ENCODE results near the gene DOCK2. TPM values are rescaled to one million over a fixed set of nuclear protein-coding genes. Genes with fewer than 3 reads are reported as not detected.
"Not testable (repeated sequence)": the region's sequence is repeated elsewhere in the genome, so short reads cannot be mapped to it uniquely, and the experiment has no call there.

Gene DOCK2
- total RNA-seq, 1 donor from 2014 or later = 217 TPM

DNA sequence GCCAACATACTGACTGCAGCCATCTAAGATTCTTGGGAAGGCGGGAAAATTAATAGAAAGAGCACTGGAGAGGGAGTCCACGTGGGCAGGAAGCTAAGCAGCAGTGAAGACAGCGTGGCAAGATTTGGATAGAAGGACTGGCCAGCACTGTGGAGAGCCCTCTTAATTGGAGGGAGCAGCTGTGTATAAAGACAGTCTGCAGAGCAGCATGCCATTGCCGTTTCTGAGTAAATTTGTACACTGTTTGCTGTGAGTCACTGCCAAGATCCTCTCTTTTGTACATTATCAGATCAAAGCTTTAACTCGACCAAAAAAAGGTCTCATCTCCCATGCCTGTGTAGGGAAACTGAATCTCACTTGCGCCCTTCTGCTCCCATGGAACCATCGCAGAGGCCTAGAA, 297.9 kb downstream of the DOCK2 start:
- Mint-ChIP-seq H3K27me3 (ENCODE audit: low read depth) (no peaks in the 10 kb centered on the region), H3K4me1 (ENCODE audit: low read depth) (peaks cover 23% of the 10 kb centered on the region), H3K27ac (peak overlapping the region; percentile 23), H3K36me3 (ENCODE audit: low read depth) (peaks cover 24% of the 10 kb centered on the region), H3K9me3 (no peaks in the 10 kb centered on the region), H3K4me3 (ENCODE audit: low read depth) (no peak overlapping the region)
- intact Hi-C loops (cut with micrococcal nuclease) = no loop called here
- DNase-seq (ENCODE audit: low spot score) = no peak

DNA sequence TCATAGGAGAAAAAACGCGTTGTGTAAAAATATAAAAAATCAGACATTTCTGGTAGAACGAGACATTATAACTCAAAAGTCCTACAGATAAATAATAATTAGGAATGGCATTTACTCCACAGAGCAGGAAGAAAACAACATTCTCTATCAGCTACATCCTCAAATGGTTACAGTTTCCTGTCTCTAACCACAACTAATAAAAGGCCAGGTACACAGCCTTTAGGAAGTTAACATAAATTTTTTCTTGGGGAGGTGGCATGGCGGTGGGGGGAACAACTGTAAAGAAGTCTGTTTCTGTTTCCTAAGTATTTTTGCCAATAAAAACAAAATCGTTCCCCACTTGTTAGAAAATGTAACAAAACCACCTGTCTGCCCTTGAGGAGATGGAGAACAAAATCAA, 298.7 kb downstream of the DOCK2 start:
- H3K9me3 Mint-ChIP-seq = no peaks in the 10 kb centered on the region
- no peak for DNase-seq (ENCODE audit: low spot score)
- H3K36me3 Mint-ChIP-seq (ENCODE audit: low read depth) = peaks cover 21% of the 10 kb centered on the region
- H3K4me3 Mint-ChIP-seq (ENCODE audit: low read depth) = no peak overlapping the region
- H3K4me1 Mint-ChIP-seq (ENCODE audit: low read depth) = peaks cover 23% of the 10 kb centered on the region
- no peak overlapping the region for H3K27ac Mint-ChIP-seq
- no peaks in the 10 kb centered on the region for H3K27me3 Mint-ChIP-seq (ENCODE audit: low read depth)
- intact Hi-C loops (cut with micrococcal nuclease) = no loop called here

- no peaks in the 10 kb centered on the region for H3K9me3 Mint-ChIP-seq
- H3K4me1 Mint-ChIP-seq (ENCODE audit: low read depth) = peaks cover 23% of the 10 kb centered on the region
- intact Hi-C loops (cut with micrococcal nuclease) = no loop called here
- no peaks in the 10 kb centered on the region for H3K27me3 Mint-ChIP-seq (ENCODE audit: low read depth)
- no peak for DNase-seq (ENCODE audit: low spot score)
- peaks cover 12% of the 10 kb centered on the region for H3K36me3 Mint-ChIP-seq (ENCODE audit: low read depth)
- no peak overlapping the region for H3K27ac Mint-ChIP-seq
- H3K4me3 Mint-ChIP-seq (ENCODE audit: low read depth) = no peak overlapping the region
Measured at GRCh38 chr5:169938439-169938838, 301.4 kb downstream of the DOCK2 start.

- H3K4me3 Mint-ChIP-seq (ENCODE audit: low read depth) = no peak overlapping the region
- H3K27me3 Mint-ChIP-seq (ENCODE audit: low read depth) = no peaks in the 10 kb centered on the region
- no peaks in the 10 kb centered on the region for H3K9me3 Mint-ChIP-seq
- H3K36me3 Mint-ChIP-seq (ENCODE audit: low read depth) = peaks cover 12% of the 10 kb centered on the region
- H3K4me1 Mint-ChIP-seq (ENCODE audit: low read depth) = peaks cover 20% of the 10 kb centered on the region
- no peak overlapping the region for H3K27ac Mint-ChIP-seq
- DNase-seq (ENCODE audit: low spot score) = no peak
- intact Hi-C loops (cut with micrococcal nuclease) = no loop called here
Measured at GRCh38 chr5:169939731-169940130, 302.7 kb downstream of the DOCK2 start.

GRCh38 chr5:169941542-169941941, 304.5 kb downstream of the DOCK2 start:
- no peaks in the 10 kb centered on the region for H3K27me3 Mint-ChIP-seq (ENCODE audit: low read depth)
- DNase-seq (ENCODE audit: low spot score) = no peak
- intact Hi-C loops (cut with micrococcal nuclease) = no loop called here
- H3K36me3 Mint-ChIP-seq (ENCODE audit: low read depth) = peaks cover 3% of the 10 kb centered on the region
- no peak overlapping the region for H3K27ac Mint-ChIP-seq
- H3K9me3 Mint-ChIP-seq = no peaks in the 10 kb centered on the region
- H3K4me1 Mint-ChIP-seq (ENCODE audit: low read depth) = peaks cover 6% of the 10 kb centered on the region
- no peak overlapping the region for H3K4me3 Mint-ChIP-seq (ENCODE audit: low read depth)

DNA sequence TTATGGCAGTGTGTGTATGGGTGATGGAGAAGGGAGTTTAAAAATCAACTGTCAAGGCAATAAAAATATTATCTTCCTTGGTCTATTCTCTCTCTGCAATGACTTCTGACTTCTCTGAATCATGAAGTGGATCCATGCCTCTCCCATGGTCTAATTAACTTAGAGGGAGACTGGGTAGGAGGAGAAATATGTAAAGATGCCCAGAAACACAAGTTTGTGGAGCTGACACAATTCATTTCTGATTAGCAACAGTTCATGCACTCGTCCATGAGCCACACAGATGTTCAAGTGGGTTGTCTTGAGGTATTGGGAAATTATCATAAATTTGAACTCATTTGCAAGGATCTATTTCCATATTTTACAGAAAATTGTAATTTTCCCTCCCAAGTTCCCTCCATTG, 305.1 kb downstream of the DOCK2 start:
- no peaks in the 10 kb centered on the region for H3K9me3 Mint-ChIP-seq
- H3K27me3 Mint-ChIP-seq (ENCODE audit: low read depth) = no peaks in the 10 kb centered on the region
- DNase-seq (ENCODE audit: low spot score) = no peak
- H3K36me3 Mint-ChIP-seq (ENCODE audit: low read depth) = no peaks in the 10 kb centered on the region
- no peak overlapping the region for H3K4me3 Mint-ChIP-seq (ENCODE audit: low read depth)
- H3K4me1 Mint-ChIP-seq (ENCODE audit: low read depth) = peaks cover 4% of the 10 kb centered on the region
- no peak overlapping the region for H3K27ac Mint-ChIP-seq
- intact Hi-C loops (cut with micrococcal nuclease) = no loop called here

GRCh38 chr5:169943026-169943425, 306.0 kb downstream of the DOCK2 start:
- Mint-ChIP-seq H3K4me3 (ENCODE audit: low read depth) (no peak overlapping the region), H3K36me3 (ENCODE audit: low read depth) (peaks cover 5% of the 10 kb centered on the region), H3K27me3 (ENCODE audit: low read depth) (no peaks in the 10 kb centered on the region), H3K4me1 (ENCODE audit: low read depth) (peaks cover 4% of the 10 kb centered on the region), H3K9me3 (no peaks in the 10 kb centered on the region), H3K27ac (no peak overlapping the region)
- intact Hi-C loops (cut with micrococcal nuclease) = no loop called here
- DNase-seq (ENCODE audit: low spot score) = no peak

DNA sequence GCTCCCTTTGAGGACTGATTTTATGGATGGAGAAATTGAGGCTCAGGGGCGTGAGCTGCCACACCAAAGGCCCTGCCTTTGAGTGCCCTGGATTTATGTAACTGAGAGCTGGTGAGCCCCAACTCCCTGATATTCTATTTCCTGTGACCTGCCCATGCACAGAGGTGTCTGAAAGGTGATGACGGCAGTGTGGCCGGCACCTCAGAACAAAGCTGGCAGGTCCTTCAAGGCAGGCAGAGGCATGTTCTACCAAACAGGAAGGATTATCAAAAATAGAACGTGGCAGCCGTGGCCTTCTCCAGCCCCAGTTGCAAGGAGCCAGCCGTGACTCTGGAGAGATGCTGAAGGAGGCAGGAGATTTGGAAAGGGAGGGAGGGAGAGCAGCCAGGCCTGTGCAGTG, 307.0 kb downstream of the DOCK2 start:
- no peak for DNase-seq (ENCODE audit: low spot score)
- no peak overlapping the region for H3K4me3 Mint-ChIP-seq (ENCODE audit: low read depth)
- no peak overlapping the region for H3K27ac Mint-ChIP-seq
- peaks cover 1% of the 10 kb centered on the region for H3K9me3 Mint-ChIP-seq
- no peaks in the 10 kb centered on the region for H3K27me3 Mint-ChIP-seq (ENCODE audit: low read depth)
- peaks cover 4% of the 10 kb centered on the region for H3K4me1 Mint-ChIP-seq (ENCODE audit: low read depth)
- H3K36me3 Mint-ChIP-seq (ENCODE audit: low read depth) = peaks cover 16% of the 10 kb centered on the region
- intact Hi-C loops (cut with micrococcal nuclease) = no loop called here

DNA sequence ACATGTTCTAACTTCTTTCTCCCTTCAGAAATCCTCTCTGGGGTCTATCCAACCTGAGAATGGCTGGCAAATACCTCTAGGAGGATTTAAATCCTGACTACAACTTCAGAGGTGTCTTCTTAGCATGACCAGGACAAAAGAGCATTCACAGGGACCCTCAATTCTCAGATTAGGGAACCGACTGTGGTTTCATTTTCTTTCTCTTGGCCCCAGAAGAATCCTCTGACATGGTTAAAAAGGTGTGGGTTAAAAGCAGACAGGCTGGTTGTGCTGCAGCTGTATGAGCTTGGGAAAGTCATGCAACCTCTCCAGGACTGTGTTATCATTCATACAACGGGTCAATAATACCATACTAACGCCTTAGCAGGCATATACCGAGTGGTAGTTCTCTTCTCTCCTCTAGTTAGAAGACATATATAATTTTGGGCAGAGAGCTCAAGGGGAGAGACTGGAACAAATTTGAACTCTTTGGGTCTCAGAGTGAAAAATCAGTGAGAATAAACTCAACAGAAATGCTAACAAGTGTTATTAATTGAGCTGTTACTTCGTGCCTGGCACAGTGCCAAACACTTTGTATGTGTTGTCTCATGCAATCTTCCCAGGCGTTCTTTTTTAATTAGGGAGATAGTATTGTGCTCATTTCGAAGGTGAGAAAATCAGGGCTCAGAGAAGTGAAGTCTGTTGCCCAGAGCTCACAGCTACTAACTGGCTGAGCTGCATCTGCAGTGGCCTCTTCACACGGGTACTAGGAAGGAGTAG, 308.0 kb downstream of the DOCK2 start:
- H3K27me3 Mint-ChIP-seq (ENCODE audit: low read depth) = no peaks in the 10 kb centered on the region
- intact Hi-C loops (cut with micrococcal nuclease) = no loop called here
- H3K27ac Mint-ChIP-seq = no peak overlapping the region
- H3K36me3 Mint-ChIP-seq (ENCODE audit: low read depth) = peaks cover 26% of the 10 kb centered on the region
- H3K4me1 Mint-ChIP-seq (ENCODE audit: low read depth) = peaks cover 4% of the 10 kb centered on the region
- no peak for DNase-seq (ENCODE audit: low spot score)
- H3K4me3 Mint-ChIP-seq (ENCODE audit: low read depth) = no peak overlapping the region
- peaks cover 4% of the 10 kb centered on the region for H3K9me3 Mint-ChIP-seq

DNA sequence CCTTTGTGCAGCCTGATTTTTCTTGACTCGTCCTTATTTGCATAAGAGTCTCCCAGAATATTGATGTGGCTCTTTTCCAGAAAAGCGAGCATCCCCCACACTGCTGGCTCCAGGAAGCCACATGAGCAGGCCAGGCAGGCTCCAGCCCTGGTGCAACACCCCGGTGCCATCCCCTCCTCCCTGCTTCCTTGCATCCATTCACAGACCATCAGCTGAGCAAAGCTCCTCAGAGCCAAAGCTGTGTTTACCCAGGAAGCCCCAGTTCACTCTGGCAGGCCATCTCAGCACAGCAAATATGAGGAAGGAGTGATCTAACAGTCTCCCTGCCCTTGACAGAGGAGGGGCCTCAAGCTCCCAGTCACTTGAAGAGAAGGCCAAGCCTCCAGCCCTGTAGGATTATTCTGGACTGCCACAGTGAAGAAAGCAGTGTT, 308.8 kb downstream of the DOCK2 start:
- Mint-ChIP-seq H3K4me3 (ENCODE audit: low read depth) (no peak overlapping the region), H3K4me1 (ENCODE audit: low read depth) (peaks cover 4% of the 10 kb centered on the region), H3K9me3 (peaks cover 4% of the 10 kb centered on the region), H3K27ac (no peak overlapping the region), H3K27me3 (ENCODE audit: low read depth) (no peaks in the 10 kb centered on the region), H3K36me3 (ENCODE audit: low read depth) (peaks cover 34% of the 10 kb centered on the region)
- no peak for DNase-seq (ENCODE audit: low spot score)
- intact Hi-C loops (cut with micrococcal nuclease) = no loop called here

DNA sequence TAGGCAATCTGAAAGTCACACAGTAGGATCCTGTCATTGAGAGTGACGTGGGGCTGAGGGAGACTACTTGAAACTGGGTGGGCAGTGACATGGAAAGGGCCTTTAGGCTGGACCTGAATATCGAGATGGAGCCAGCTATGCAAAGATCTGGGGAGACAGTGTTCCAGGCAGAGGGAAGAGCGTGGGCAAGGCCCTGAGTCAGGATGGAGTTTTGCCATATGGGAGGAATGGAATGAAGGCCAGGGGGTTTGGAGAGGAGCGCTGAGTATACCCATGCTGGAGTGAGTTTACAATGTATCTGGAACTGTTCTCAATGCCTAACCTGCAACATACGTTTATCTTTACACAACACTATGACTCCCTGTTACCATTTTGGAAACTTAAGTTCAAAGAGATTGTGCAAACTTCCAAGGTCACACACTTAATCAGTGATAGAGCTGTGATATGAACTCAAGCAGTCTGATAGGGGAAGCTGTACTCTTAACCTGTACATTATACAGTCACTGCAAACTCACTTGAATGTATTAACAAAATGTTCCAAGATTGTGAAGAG, 309.7 kb downstream of the DOCK2 start:
- Mint-ChIP-seq H3K36me3 (ENCODE audit: low read depth) (peaks cover 36% of the 10 kb centered on the region), H3K27me3 (ENCODE audit: low read depth) (no peaks in the 10 kb centered on the region), H3K27ac (no peak overlapping the region), H3K4me1 (ENCODE audit: low read depth) (peaks cover 4% of the 10 kb centered on the region), H3K4me3 (ENCODE audit: low read depth) (no peak overlapping the region), H3K9me3 (peaks cover 4% of the 10 kb centered on the region)
- DNase-seq (ENCODE audit: low spot score) = no peak
- intact Hi-C loops (cut with micrococcal nuclease) = no loop called here

DNA sequence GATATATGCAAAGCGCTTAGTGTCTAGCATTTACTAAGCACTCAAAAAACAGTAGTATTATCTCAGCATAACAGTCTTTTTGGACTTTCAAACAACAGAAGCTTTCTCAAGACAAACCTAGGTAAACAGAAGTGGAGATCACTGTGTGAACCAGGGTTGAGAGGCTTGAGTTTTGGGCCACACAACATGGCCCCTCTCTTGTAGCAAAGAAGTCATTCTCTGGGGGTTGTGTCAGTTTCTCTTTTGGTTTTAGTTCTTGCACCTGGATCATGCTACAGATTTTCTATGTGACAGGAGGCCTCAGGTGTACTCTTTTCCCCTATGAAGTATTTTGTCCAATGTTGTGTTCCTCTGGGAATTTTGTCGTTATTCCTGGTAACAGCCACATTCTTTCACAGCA, 313.3 kb downstream of the DOCK2 start:
- DNase-seq (ENCODE audit: low spot score) = no peak
- H3K27ac Mint-ChIP-seq = no peak overlapping the region
- H3K36me3 Mint-ChIP-seq (ENCODE audit: low read depth) = peaks cover 41% of the 10 kb centered on the region
- intact Hi-C loops (cut with micrococcal nuclease) = no loop called here
- no peaks in the 10 kb centered on the region for H3K4me1 Mint-ChIP-seq (ENCODE audit: low read depth)
- no peaks in the 10 kb centered on the region for H3K27me3 Mint-ChIP-seq (ENCODE audit: low read depth)
- H3K9me3 Mint-ChIP-seq = peaks cover 4% of the 10 kb centered on the region
- no peak overlapping the region for H3K4me3 Mint-ChIP-seq (ENCODE audit: low read depth)

GRCh38 chr5:169953196-169953595, 316.1 kb downstream of the DOCK2 start:
- H3K9me3 Mint-ChIP-seq; H3K4me3 Mint-ChIP-seq (ENCODE audit: low read depth); intact Hi-C loops (cut with micrococcal nuclease); H3K27me3 Mint-ChIP-seq (ENCODE audit: low read depth); H3K4me1 Mint-ChIP-seq (ENCODE audit: low read depth); H3K27ac Mint-ChIP-seq; DNase-seq (ENCODE audit: low spot score): not testable (repeated sequence)
- H3K36me3 Mint-ChIP-seq (ENCODE audit: low read depth) = peaks cover 34% of the 10 kb centered on the region

All from activated T-helper 2 cell treated with anti-CD3 and anti-CD28 coated beads, Interferon-gamma antibody, Interleukin-2, Interleukin-4, amounts not matched to agents 10 μg/mL and 5 μg/mL and 100 μg/mL, durations not matched to agents 14 hours and 24 hours and 36 hours (primary cell).